Activated CD4-positive, CD25-positive, alpha-beta regulatory T cell treated with anti-CD3 and anti-CD28 coated beads, Interleukin-2, amount 50 U/mL, for 24 hours (primary cell): ENCODE measurements around the gene SLC2A4RG.
A peak's percentile ranks its signal among the peaks of the same experiment; 100 is the strongest.

Experiments
- ATAC-seq, 2 donors: fragments of 150-1000 bp; cut with Tn5 transposase; one replicate each; pipeline ENCODE4 v1.10.0; 2021; ENCODE audit warnings: mild to moderate bottlenecking in 1 of 2, moderate library complexity in 1 of 2

The SLC2A4RG gene

GRCh38 chr20:63700199-63701050 is 39.2 kb upstream of the SLC2A4RG start:
- no peak for ATAC-seq

GRCh38 chr20:63701051-63701328 is 38.6 kb upstream of the SLC2A4RG start:
- ATAC-seq = no peak

- no peak for ATAC-seq
Observed at GRCh38 chr20:63701329-63702035, 38.1 kb upstream of the SLC2A4RG start.

GRCh38 chr20:63702036-63702665 is 37.4 kb upstream of the SLC2A4RG start:
- ATAC-seq = no peak

- ATAC-seq = no peak
Observed at GRCh38 chr20:63702751-63703470, 36.7 kb upstream of the SLC2A4RG start.

GRCh38 chr20:63703471-63703975 is 36.1 kb upstream of the SLC2A4RG start:
- no peak for ATAC-seq

- no peak for ATAC-seq
Observed at GRCh38 chr20:63703976-63704748, 35.4 kb upstream of the SLC2A4RG start.

- ATAC-seq = no peak
Observed at GRCh38 chr20:63704749-63705117, 34.8 kb upstream of the SLC2A4RG start.

GRCh38 chr20:63705232-63706026 is 34.1 kb upstream of the SLC2A4RG start:
- no peak for ATAC-seq

GRCh38 chr20:63706027-63706695 is 33.4 kb upstream of the SLC2A4RG start:
- ATAC-seq = no peak

- peak; percentile 54 to 58 for ATAC-seq
Observed at GRCh38 chr20:63706852-63707557, 32.6 kb upstream of the SLC2A4RG start.

GRCh38 chr20:63707558-63708300 is 31.8 kb upstream of the SLC2A4RG start, which contains the start of the genes ARFRP1 and ZGPAT:
Gene ARFRP1 (minus strand): TSS chr20:63707976. CDS start chr20:63707091, 885 bp downstream.
Gene ZGPAT (plus strand): TSS chr20:63708039. CDS start chr20:63708581, 542 bp downstream.
- peak; percentile 93 for ATAC-seq

GRCh38 chr20:63708301-63709148 is 31.1 kb upstream of the SLC2A4RG start:
- no peak for ATAC-seq

- ATAC-seq = no peak
Observed at GRCh38 chr20:63709149-63709527, 30.4 kb upstream of the SLC2A4RG start.

- no peak for ATAC-seq
Observed at GRCh38 chr20:63711085-63711645, 28.4 kb upstream of the SLC2A4RG start.

- ATAC-seq = no peak
Observed at GRCh38 chr20:63712191-63712590, 27.4 kb upstream of the SLC2A4RG start.

- no peak for ATAC-seq
Observed at GRCh38 chr20:63714858-63715257, 24.7 kb upstream of the SLC2A4RG start.

- no peak for ATAC-seq
Observed at GRCh38 chr20:63718996-63719395, 20.6 kb upstream of the SLC2A4RG start.
